ENCODE measurements around the gene OSBPL1A.

DNA sequence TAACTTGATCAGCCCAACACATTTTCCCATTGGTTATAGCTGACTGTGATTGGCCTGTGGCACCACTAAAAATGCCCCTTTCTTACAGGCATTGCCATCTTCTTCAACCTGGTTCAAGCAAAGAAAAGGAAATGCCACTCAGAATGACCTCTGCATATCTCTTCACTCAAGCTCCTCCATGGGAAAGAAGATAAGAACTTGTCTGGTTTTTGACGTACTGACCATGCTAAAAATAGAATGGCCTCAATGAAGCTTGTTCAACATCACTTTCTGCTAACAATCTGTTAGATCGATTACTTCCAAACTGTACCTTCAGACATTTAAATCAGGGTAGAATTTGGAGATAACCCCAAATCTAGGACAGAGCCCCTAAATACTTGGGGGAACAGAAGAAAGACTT, 149.3 kb downstream of the OSBPL1A start:
- TF ChIP-seq, protein P1, sequence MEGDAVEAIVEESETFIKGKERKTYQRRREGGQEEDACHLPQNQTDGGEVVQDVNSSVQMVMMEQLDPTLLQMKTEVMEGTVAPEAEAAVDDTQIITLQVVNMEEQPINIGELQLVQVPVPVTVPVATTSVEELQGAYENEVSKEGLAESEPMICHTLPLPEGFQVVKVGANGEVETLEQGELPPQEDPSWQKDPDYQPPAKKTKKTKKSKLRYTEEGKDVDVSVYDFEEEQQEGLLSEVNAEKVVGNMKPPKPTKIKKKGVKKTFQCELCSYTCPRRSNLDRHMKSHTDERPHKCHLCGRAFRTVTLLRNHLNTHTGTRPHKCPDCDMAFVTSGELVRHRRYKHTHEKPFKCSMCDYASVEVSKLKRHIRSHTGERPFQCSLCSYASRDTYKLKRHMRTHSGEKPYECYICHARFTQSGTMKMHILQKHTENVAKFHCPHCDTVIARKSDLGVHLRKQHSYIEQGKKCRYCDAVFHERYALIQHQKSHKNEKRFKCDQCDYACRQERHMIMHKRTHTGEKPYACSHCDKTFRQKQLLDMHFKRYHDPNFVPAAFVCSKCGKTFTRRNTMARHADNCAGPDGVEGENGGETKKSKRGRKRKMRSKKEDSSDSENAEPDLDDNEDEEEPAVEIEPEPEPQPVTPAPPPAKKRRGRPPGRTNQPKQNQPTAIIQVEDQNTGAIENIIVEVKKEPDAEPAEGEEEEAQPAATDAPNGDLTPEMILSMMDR (IDR thresholded peaks at IDR 0.05) = no peak
- TF ChIP-seq POLR2A (IDR thresholded peaks at IDR 0.05) = no peak

All from heart left ventricle (tissue), 13 donors.